Spleen (tissue), 13 donors: ENCODE measurements around the gene PXDN. TPM values are rescaled to one million over a fixed set of nuclear protein-coding genes. Genes with fewer than 3 reads are reported as not detected.
A peak's percentile ranks its signal among the peaks of the same experiment; 100 is the strongest.

ENCODE experiments used
- DNase-seq: peaks from one replicate; pipeline ENCODE4 v3.0.0-alpha.2; 2020
- H3K27ac ChIP-seq, 8 donors: fragments of 200-600 bp; sonication (generic) in 7 of 8; 1 replicate in 4 of 8; 2 replicates in 4 of 8; pipeline versions ENCODE4 v1.5.0 to v1.8.0; 2016 to 2021; ENCODE audit warnings: inconsistent platforms in 4 of 8, mild to moderate bottlenecking in 4 of 8, moderate library complexity in 1 of 8
- H3K27me3 ChIP-seq, 7 donors: fragments of 200-600 bp; sonication (generic) in 6 of 7; replicated peaks in 1 of 7; 1 replicate in 4 of 7; 2 replicates in 3 of 7; pipeline versions ENCODE4 v1.5.0 to v1.8.0; 2016 to 2021; ENCODE audit warnings: inconsistent platforms in 3 of 7, mild to moderate bottlenecking in 1 of 7
- H3K36me3 ChIP-seq, 6 donors: fragments of 200-600 bp; sonication (generic) in 5 of 6; 1 replicate in 4 of 6; 2 replicates in 2 of 6; pipeline versions ENCODE4 v1.5.0 to v1.8.0; 2016 to 2021; ENCODE audit warnings: inconsistent platforms in 2 of 6
- H3K4me1 ChIP-seq, 6 donors: fragments of 200-600 bp; sonication (generic) in 5 of 6; 1 replicate in 3 of 6; 2 replicates in 3 of 6; pipeline versions ENCODE4 v1.5.0 to v1.8.0; 2016 to 2021; ENCODE audit warnings: inconsistent platforms in 3 of 6
- H3K4me3 ChIP-seq, 8 donors: fragments of 200-600 bp; sonication (generic) in 7 of 8; 1 replicate in 4 of 8; 2 replicates in 4 of 8; pipeline versions ENCODE4 v1.5.0 to v1.8.0; 2016 to 2021; ENCODE audit warnings: inconsistent platforms in 4 of 8, mild to moderate bottlenecking in 4 of 8, moderate library complexity in 2 of 8
- H3K9me3 ChIP-seq, 8 donors: fragments of 200-600 bp; sonication (generic) in 7 of 8; 1 replicate in 4 of 8; 2 replicates in 4 of 8; pipeline versions ENCODE4 v1.5.0 to v1.8.0; 2016 to 2021; ENCODE audit warnings: inconsistent platforms in 4 of 8
- POLR2A ChIP-seq, 3 donors: fragments of 450-650 bp; IDR thresholded peaks; one replicate each; pipeline ENCODE4 v1.5.1; 2017; ENCODE audit warnings: antibody characterized with exemption in 3 of 3, mild to moderate bottlenecking in 1 of 3
- POLR2AphosphoS5 ChIP-seq, 3 donors: sonication (generic); formaldehyde crosslinking; IDR thresholded peaks; one replicate each; pipeline ENCODE4 v1.5.1; 2017; ENCODE audit warnings: antibody characterized with exemption in 3 of 3
- WGBS, 5 donors: extraction: QIAGEN DNeasy Blood & Tissue Kit in 3 of 5; methylation state at CpG; one replicate each; pipeline versions ENCODE4 v1.1.5 to v1.1.7; 2013 to 2018; 5-methylcytosine and 5-hydroxymethylcytosine counted together
- intact Hi-C: fragments of 100-400 bp; cut with DNase I; formaldehyde crosslinking; loops from one replicate; pipeline ENCODE4 v1.15.0; 2023; ENCODE audit warnings: low total_unique reads
- long read RNA-seq, 2 donors: transcript quantifications; one replicate each; lab custom pipeline, GENCODE V29; 2026
- polyA plus RNA-seq, 3 donors: library from polyadenylated mRNA; stranded (reverse); fragments of 200-250 nt; gene quantifications; one replicate each; pipeline ENCODE4 v1.2.1, GENCODE V29; 2013
- total RNA-seq, 7 donors: library from RNA; depleted of rRNA in 3 of 7; stranded (reverse); fragments of >200 nt in 3 of 7; fragmentation: NEBNext Ultra II Directional in 4 of 7; extraction: Animal tissue kit (Norgen Biotek cat#: 25700) in 4 of 7; gene quantifications; one replicate each; pipeline versions ENCODE4 v1.1.0 to v1.2.1, GENCODE V29; 2016 to 2021
- TF ChIP-seq, protein P1 (sequence below), 11 experiments: fragments of 200-600 bp in 7 of 11; fragments of 450-650 bp in 4 of 11; sonication (generic) in 4 of 11; IDR thresholded peaks in 8 of 11; conservative IDR thresholded peaks in 3 of 11; 1 replicate in 7 of 11; 2 replicates in 4 of 11; pipeline versions ENCODE4 v1.4.0 to v1.8.0; 2016 to 2021; ENCODE audit warnings: antibody characterized with exemption in 11 of 11, inconsistent platforms in 4 of 11, mild to moderate bottlenecking in 1 of 11
- donor health status: healthy with polysubstance abuse.
- donor health status: DM: no; HTN: no; CAD: no; lungs with moderate emphysema.
- donor health status: DM: no; HTN: no; CAD: no.
- donor health status: Bipolar disorder and iron deficiency.
- donor health status: healthy.
- donor health status: DM: no; HTN: no; CAD: no.
- donor health status: DM: yes; HTN: yes; CAD: no.

Gene PXDN, protein sequence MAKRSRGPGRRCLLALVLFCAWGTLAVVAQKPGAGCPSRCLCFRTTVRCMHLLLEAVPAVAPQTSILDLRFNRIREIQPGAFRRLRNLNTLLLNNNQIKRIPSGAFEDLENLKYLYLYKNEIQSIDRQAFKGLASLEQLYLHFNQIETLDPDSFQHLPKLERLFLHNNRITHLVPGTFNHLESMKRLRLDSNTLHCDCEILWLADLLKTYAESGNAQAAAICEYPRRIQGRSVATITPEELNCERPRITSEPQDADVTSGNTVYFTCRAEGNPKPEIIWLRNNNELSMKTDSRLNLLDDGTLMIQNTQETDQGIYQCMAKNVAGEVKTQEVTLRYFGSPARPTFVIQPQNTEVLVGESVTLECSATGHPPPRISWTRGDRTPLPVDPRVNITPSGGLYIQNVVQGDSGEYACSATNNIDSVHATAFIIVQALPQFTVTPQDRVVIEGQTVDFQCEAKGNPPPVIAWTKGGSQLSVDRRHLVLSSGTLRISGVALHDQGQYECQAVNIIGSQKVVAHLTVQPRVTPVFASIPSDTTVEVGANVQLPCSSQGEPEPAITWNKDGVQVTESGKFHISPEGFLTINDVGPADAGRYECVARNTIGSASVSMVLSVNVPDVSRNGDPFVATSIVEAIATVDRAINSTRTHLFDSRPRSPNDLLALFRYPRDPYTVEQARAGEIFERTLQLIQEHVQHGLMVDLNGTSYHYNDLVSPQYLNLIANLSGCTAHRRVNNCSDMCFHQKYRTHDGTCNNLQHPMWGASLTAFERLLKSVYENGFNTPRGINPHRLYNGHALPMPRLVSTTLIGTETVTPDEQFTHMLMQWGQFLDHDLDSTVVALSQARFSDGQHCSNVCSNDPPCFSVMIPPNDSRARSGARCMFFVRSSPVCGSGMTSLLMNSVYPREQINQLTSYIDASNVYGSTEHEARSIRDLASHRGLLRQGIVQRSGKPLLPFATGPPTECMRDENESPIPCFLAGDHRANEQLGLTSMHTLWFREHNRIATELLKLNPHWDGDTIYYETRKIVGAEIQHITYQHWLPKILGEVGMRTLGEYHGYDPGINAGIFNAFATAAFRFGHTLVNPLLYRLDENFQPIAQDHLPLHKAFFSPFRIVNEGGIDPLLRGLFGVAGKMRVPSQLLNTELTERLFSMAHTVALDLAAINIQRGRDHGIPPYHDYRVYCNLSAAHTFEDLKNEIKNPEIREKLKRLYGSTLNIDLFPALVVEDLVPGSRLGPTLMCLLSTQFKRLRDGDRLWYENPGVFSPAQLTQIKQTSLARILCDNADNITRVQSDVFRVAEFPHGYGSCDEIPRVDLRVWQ (N-terminal part only)
- total RNA-seq = 10 to 100 TPM; 25.1 to 49.3 (median 38.7) TPM
- 1 to 10 TPM; 1.9 to 3.6 (median 1.9) TPM for polyA plus RNA-seq
- long read RNA-seq, donor 1, full-length matches to known transcripts = 6 of 73 reads
- long read RNA-seq, donor 1, partial matches to known transcripts = 67 of 73 reads
- long read RNA-seq, donor 1, other reads (novel, unspliced or antisense) = 0 of 73 reads
- long read RNA-seq, donor 2, full-length matches to known transcripts = 6 of 27 reads
- long read RNA-seq, donor 2, partial matches to known transcripts = 21 of 27 reads
- long read RNA-seq, donor 2, other reads (novel, unspliced or antisense) = 0 of 27 reads

DNA sequence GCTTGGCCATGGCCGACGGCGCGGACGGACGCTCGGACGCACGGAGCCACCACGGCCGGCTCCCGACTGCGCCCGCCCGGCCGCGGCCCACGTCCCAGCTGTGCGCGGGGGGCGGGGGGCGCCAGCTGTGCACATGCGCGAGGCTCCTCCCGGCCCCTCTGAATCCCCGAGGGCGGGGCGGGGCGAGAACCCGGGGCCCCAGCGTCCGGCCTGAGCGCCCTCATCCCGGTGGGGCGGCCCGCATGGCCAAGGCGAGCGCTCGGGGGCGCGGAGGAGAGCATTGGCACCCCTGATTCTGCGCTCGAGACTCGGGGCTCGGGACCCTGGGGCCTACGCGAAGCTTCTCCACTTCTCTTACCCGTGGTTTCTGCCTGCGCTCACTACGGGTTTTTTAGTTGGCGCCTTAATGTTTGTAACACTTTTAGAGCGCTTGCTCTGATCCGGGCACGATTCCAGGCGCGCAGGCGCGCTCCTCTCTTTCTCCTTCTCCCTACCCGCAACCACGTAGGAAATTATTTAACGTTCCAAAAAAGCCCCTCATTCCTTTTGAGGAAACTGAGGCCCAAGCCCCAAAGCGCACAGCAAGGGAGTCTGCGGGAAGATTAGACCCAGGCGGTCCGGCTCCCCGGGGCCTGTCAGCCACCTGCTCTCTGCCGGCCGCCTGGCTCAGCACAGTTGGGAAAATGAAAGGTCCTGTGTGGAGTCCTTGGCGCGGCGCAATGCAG, at the start of gene PXDN:
Gene PXDN (minus strand): TSS at position 70 of the 725 bp plus-strand sequence. CDS start 60 bp downstream, at position 10.
- DNase-seq = peak; percentile 73
- intact Hi-C loops = loop anchor here (10.0 kb wide), 1 partner anchor 150 kb away; no protein-coding TSS in a partner anchor
- H3K4me1 ChIP-seq = peaks cover 0 to 50% (median 24%) of the 10 kb centered on the region in 6 donors
- H3K9me3 ChIP-seq = no peaks in the 10 kb centered on the region
- WGBS, 5 donors = 2 to 5% (median 3%) methylated on average over 29 to 71 of the region's 71 CpGs
- H3K27me3 ChIP-seq = peaks cover 0 to 78% (median 21%) of the 10 kb centered on the region in 7 donors
- peak in 2 of 3 donors; percentile 34 to 57 for TF ChIP-seq POLR2AphosphoS5 (IDR thresholded peaks at IDR 0.05)
- TF ChIP-seq POLR2A (IDR thresholded peaks at IDR 0.05) = peak in 1 of 3 donors; percentile 10
- TF ChIP-seq, protein P1, sequence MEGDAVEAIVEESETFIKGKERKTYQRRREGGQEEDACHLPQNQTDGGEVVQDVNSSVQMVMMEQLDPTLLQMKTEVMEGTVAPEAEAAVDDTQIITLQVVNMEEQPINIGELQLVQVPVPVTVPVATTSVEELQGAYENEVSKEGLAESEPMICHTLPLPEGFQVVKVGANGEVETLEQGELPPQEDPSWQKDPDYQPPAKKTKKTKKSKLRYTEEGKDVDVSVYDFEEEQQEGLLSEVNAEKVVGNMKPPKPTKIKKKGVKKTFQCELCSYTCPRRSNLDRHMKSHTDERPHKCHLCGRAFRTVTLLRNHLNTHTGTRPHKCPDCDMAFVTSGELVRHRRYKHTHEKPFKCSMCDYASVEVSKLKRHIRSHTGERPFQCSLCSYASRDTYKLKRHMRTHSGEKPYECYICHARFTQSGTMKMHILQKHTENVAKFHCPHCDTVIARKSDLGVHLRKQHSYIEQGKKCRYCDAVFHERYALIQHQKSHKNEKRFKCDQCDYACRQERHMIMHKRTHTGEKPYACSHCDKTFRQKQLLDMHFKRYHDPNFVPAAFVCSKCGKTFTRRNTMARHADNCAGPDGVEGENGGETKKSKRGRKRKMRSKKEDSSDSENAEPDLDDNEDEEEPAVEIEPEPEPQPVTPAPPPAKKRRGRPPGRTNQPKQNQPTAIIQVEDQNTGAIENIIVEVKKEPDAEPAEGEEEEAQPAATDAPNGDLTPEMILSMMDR (IDR thresholded peaks at IDR 0.05 in 8 of 11, conservative IDR thresholded peaks at IDR 0.05 in 3 of 11) = no peak
- peak within 1 kb of the TSS; percentile 48 to 77 (median 58) for H3K4me3 ChIP-seq
- peak within 1 kb of the TSS in 7 of 8 donors; percentile 71 to 88 (median 82) for H3K27ac ChIP-seq
- H3K36me3 ChIP-seq = no peaks in the 10 kb centered on the region

DNA sequence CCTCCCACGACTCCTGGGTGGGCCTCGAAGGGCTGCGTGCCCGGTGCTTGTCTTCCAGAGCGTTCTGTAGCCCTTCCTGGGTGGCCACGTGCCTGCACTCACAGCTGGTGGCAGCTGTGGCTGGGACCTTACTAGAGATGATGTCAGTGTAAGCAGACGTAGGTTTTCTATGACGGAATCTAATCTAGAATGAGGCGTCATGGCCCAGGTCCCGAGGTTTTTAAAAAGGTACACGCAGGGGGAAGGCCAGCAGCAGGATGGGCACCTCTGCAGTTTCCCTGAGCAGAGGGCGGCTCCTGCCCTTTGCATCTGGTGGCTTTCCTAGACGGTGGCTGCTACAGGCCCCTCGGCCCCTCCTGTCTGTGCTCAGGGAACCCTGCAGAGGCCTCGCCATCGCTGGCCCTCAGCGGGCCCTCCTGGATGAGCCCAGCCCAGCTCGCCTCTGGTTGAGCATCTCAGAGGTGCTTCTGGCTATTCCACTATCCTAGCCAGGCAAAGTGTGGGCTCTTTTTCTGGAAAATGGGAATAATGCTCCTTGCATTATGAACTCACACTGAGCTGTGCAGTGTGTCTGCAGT, 49.6 kb upstream of the PXDN start:
- no peaks in the 10 kb centered on the region for H3K9me3 ChIP-seq
- H3K36me3 ChIP-seq = no peaks in the 10 kb centered on the region
- H3K4me3 ChIP-seq = no peak overlapping the region
- no peak overlapping the region for H3K27ac ChIP-seq
- peaks cover 0 to 15% (median 0%) of the 10 kb centered on the region in 7 donors for H3K27me3 ChIP-seq
- H3K4me1 ChIP-seq = no peaks in the 10 kb centered on the region
- peak; percentile 53 for DNase-seq
- 81 to 84% (median 82%) methylated on average over 10 to 18 of the region's 18 CpGs for WGBS, 5 donors
- intact Hi-C loops = no loop called here
- TF ChIP-seq POLR2A (IDR thresholded peaks at IDR 0.05) (no peak), POLR2AphosphoS5 (IDR thresholded peaks at IDR 0.05) (no peak)
- TF ChIP-seq, protein P1 (IDR thresholded peaks at IDR 0.05 in 8 of 11, conservative IDR thresholded peaks at IDR 0.05 in 3 of 11) = no peak
